CD4-positive, alpha-beta memory T cell (primary cell): ENCODE data around the gene DNM2. TPM values are rescaled to one million over a fixed set of nuclear protein-coding genes. Genes with fewer than 3 reads are reported as not detected.
"Not testable (repeated sequence)": the region's sequence is repeated elsewhere in the genome, so short reads cannot be mapped to it uniquely, and the experiment has no call there.

Source experiments
- CTCF ChIA-PET: fragments of 350-600 bp; sonication (Branson Sonifier 250); formaldehyde crosslinking; loops from one replicate; lab custom pipeline; 2021; ENCODE audit warnings: inconsistent platforms; ENCODE audit not compliant: partially characterized antibody; lab: Charles Lee
- POLR2A ChIA-PET: fragments of 350-600 bp; sonication (Branson Sonifier 250); formaldehyde crosslinking; loops from one replicate; lab custom pipeline; 2021; ENCODE audit not compliant: partially characterized antibody; lab: Charles Lee
- DNase-seq, 5 donors: peaks; one replicate each; pipeline versions ENCODE4 v3.0.0 to v3.0.0-alpha.2; 2020 to 2022; ENCODE audit warnings: mixed read lengths in 1 of 5
- H3K27ac ChIP-seq: one replicate; pipeline ENCODE4 v1.7.0; 2013; ENCODE audit warnings: low read depth, low read length
- H3K27me3 ChIP-seq: 2 replicates; pipeline ENCODE4 v1.7.0; 2013; ENCODE audit warnings: mild to moderate bottlenecking, low read length, moderate library complexity; ENCODE audit not compliant: insufficient read depth
- H3K36me3 ChIP-seq: 2 replicates; pipeline ENCODE4 v1.7.0; 2013; ENCODE audit warnings: mild to moderate bottlenecking, low read length, moderate library complexity; ENCODE audit not compliant: insufficient read depth
- H3K4me1 ChIP-seq: 2 replicates; pipeline ENCODE4 v1.7.0; 2013; ENCODE audit warnings: mild to moderate bottlenecking, low read length, moderate library complexity; ENCODE audit not compliant: insufficient read depth
- H3K4me3 ChIP-seq, 2 donors: one replicate each; pipeline ENCODE4 v1.7.0; 2013; ENCODE audit warnings: low read length in 2 of 2, mild to moderate bottlenecking in 1 of 2
- H3K9me3 ChIP-seq, 2 donors: one replicate each; pipeline ENCODE4 v1.7.0; 2013; ENCODE audit warnings: low read length in 2 of 2, control low read depth in 1 of 2; ENCODE audit not compliant: control insufficient read depth in 1 of 2
- H3K27ac Mint-ChIP-seq, 7 donors: one replicate each; pipeline ENCODE4 v1.8.0; 2020 to 2021; ENCODE audit warnings: mixed read lengths in 7 of 7, mild to moderate bottlenecking in 6 of 7, inconsistent platforms in 3 of 7, moderate library complexity in 3 of 7
- H3K27me3 Mint-ChIP-seq, 2 donors: one replicate each; pipeline ENCODE4 v1.8.0; 2020 to 2021; ENCODE audit warnings: mixed read lengths in 2 of 2
- H3K36me3 Mint-ChIP-seq, 2 donors: one replicate each; pipeline ENCODE4 v1.8.0; 2020 to 2021; ENCODE audit warnings: mixed read lengths in 2 of 2, inconsistent platforms in 1 of 2, mild to moderate bottlenecking in 1 of 2
- H3K4me1 Mint-ChIP-seq, 4 donors: one replicate each; pipeline ENCODE4 v1.8.0; 2020 to 2021; ENCODE audit warnings: mixed read lengths in 4 of 4, mild to moderate bottlenecking in 1 of 4
- H3K4me3 Mint-ChIP-seq, 8 donors: one replicate each; pipeline ENCODE4 v1.8.0; 2020 to 2021; ENCODE audit warnings: mixed read lengths in 8 of 8, mild to moderate bottlenecking in 7 of 8, moderate library complexity in 6 of 8, inconsistent platforms in 3 of 8
- H3K9me3 Mint-ChIP-seq, 8 donors: one replicate each; pipeline ENCODE4 v1.8.0; 2020 to 2021; ENCODE audit warnings: mixed read lengths in 8 of 8, mild to moderate bottlenecking in 5 of 8, inconsistent platforms in 3 of 8, moderate library complexity in 1 of 8
- intact Hi-C: fragments of 100-400 bp; cut with micrococcal nuclease; formaldehyde crosslinking; loops from one replicate; pipeline ENCODE4 v1.15.1; 2023
- polyA plus RNA-seq, 2 donors: library from polyadenylated mRNA; unstranded; fragments of 300-500 nt; fragmentation: Illumina TruSeq; gene quantifications; one replicate each; pipeline ENCODE4 v1.2.3, GENCODE V29; 2021
- total RNA-seq, 2 experiments: library from RNA; stranded (reverse); gene quantifications; one replicate each; pipeline ENCODE4 v1.2.3, GENCODE V29; 2021

DNM2 gene
- total and polyA plus RNA-seq, 4 experiments from 2014 or later: 46.3 to 272 (median 174) TPM

DNA sequence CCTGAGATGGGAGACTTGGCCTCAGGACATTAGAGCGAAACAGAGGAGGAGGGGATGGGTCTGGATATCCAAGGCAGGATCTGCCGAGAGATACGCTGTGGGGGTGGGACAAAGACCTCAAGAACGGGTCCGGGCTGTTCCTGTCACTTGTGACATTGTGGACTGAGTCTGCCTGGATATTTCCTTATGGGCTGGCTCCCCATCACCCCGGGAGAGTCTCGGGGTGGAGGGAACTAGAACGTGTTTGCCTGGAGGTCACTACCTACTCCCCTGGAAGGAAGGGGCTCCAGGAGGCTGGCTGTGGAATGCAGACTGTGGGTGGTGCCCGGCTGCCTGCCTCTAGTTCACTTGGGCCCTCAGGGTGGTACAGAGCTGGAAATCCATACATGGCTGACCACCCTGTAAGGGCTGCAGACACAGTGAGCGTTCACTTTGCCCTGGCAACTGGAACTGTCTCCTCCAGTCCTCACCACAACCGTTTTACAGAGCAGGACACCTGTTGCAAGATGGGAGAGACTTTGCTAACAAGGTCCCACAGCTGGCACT lies 26.4 kb downstream of the DNM2 start:
- Mint-ChIP-seq H3K4me3 (no peak overlapping the region), H3K36me3 (peaks cover 4 to 6% of the 10 kb centered on the region in 2 donors), H3K27ac (peak overlapping the region in 4 of 7 donors; percentile 8 to 60 (median 50)), H3K4me1 (peaks cover 29 to 74% (median 50%) of the 10 kb centered on the region in 4 donors), H3K27me3 (no peaks in the 10 kb centered on the region), H3K9me3 (peaks cover 0 to 3% (median 0%) of the 10 kb centered on the region in 8 donors)
- Histone ChIP-seq H3K9me3 (no peaks in the 10 kb centered on the region), H3K4me3 (no peak overlapping the region), H3K36me3 (peaks cover 8% of the 10 kb centered on the region), H3K27me3 (no peaks in the 10 kb centered on the region), H3K27ac (no peak overlapping the region), H3K4me1 (peaks cover 63% of the 10 kb centered on the region)
- DNase-seq: peak in 1 of 5 donors; percentile 7
- ChIA-PET CTCF (no interaction called here), POLR2A (no interaction called here)
- intact Hi-C loops: no loop called here

- CTCF ChIA-PET: no interaction called here
- no peak overlapping the region for H3K4me3 Mint-ChIP-seq
- no peaks in the 10 kb centered on the region for H3K27me3 Mint-ChIP-seq
- POLR2A ChIA-PET: interaction anchor here (1.2 kb wide), 1 partner anchor 43 kb away, joined by 5 read pairs; the partner anchor contains the start of gene QTRT1
- no peaks in the 10 kb centered on the region for H3K9me3 ChIP-seq
- peaks cover 64% of the 10 kb centered on the region for H3K4me1 ChIP-seq
- no peaks in the 10 kb centered on the region for H3K27me3 ChIP-seq
- peak overlapping the region in 2 of 7 donors; percentile 53 to 80 for H3K27ac Mint-ChIP-seq
- peaks cover 8% of the 10 kb centered on the region for H3K36me3 ChIP-seq
- H3K36me3 Mint-ChIP-seq: peaks cover 2 to 4% of the 10 kb centered on the region in 2 donors
- intact Hi-C loops: no loop called here
- H3K27ac ChIP-seq: no peak overlapping the region
- H3K4me3 ChIP-seq: no peak overlapping the region
- DNase-seq: peak in 1 of 5 donors; percentile 7
- peaks cover 0 to 3% (median 0%) of the 10 kb centered on the region in 8 donors for H3K9me3 Mint-ChIP-seq
- H3K4me1 Mint-ChIP-seq: peaks cover 31 to 74% (median 53%) of the 10 kb centered on the region in 4 donors
Observed at GRCh38 chr19:10744801-10745293, 27.0 kb downstream of the DNM2 start.

DNA sequence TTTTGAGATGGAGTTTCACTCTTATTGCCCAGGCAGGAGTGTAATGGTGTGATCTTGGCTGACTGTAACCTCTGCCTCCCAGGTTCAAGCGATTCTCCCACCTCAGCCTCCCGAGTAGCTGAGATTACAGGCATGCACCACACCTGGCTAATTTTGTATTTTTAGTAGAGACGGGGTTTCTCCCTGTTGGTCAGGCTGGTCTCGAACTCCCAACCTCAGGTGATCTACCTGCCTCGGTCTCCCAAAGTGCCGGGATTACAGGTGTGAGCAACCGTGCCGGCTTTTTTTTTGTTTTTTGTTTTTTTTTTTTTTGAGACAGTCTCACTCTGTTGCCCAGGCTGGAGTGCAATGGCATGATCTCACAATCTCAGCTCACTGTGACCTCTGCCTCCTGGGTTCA lies 28.6 kb downstream of the DNM2 start:
- intact Hi-C loops, H3K4me3 ChIP-seq, POLR2A ChIA-PET, H3K36me3 ChIP-seq, H3K27ac ChIP-seq, H3K27me3 Mint-ChIP-seq, H3K9me3 Mint-ChIP-seq, H3K36me3 Mint-ChIP-seq, H3K9me3 ChIP-seq, DNase-seq, H3K27me3 ChIP-seq: not testable (repeated sequence)
- peak overlapping the region in 1 of 8 donors; percentile 20 for H3K4me3 Mint-ChIP-seq
- peak overlapping the region in 3 of 7 donors; percentile 10 to 65 (median 38) for H3K27ac Mint-ChIP-seq
- H3K4me1 ChIP-seq: peaks cover 76% of the 10 kb centered on the region
- CTCF ChIA-PET: interaction anchor here (1.2 to 1.3 kb wide), 2 partner anchors 13 to 118 kb away, joined by 3 to 4 read pairs; no protein-coding TSS in a partner anchor
- peaks cover 27 to 76% (median 54%) of the 10 kb centered on the region in 4 donors for H3K4me1 Mint-ChIP-seq

- ChIA-PET CTCF (interaction anchor here (1.3 kb wide), 1 partner anchor 117 kb away, joined by 4 read pairs; no protein-coding TSS in a partner anchor), POLR2A (no interaction called here)
- intact Hi-C loops: no loop called here
- DNase-seq: no peak
- Mint-ChIP-seq H3K4me3 (peak overlapping the region in 3 of 8 donors; percentile 30 to 46 (median 35)), H3K27ac (peak overlapping the region in 6 of 7 donors; percentile 43 to 89 (median 85)), H3K9me3 (no peaks in the 10 kb centered on the region), H3K36me3 (peaks cover 0 to 2% of the 10 kb centered on the region in 2 donors), H3K4me1 (peaks cover 31 to 78% (median 57%) of the 10 kb centered on the region in 4 donors), H3K27me3 (no peaks in the 10 kb centered on the region)
- Histone ChIP-seq H3K4me3 (no peak overlapping the region), H3K9me3 (no peaks in the 10 kb centered on the region), H3K4me1 (peaks cover 77% of the 10 kb centered on the region), H3K36me3 (peaks cover 8% of the 10 kb centered on the region), H3K27me3 (no peaks in the 10 kb centered on the region), H3K27ac (no peak overlapping the region)
Observed at GRCh38 chr19:10747271-10747670, 29.4 kb downstream of the DNM2 start.

DNA sequence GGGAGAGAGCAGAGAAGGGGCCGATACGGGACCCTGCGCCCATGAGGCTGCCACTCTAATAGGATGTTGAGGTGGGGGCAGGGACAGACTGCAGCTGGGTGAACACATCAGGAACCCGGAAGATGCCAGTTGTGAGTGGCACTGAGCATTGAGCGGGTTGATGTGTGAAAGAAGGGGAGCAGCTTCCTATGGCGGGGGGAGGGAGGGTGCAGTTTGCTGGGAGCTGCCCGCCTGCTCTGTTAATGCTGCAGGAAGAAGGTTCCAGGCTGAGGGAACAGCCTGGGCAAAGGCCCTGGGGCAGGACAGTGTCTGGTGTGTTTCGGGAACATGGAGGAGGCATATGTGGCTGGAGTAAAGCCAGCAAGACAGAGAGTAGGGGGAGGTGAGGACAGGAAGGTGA lies 29.8 kb downstream of the DNM2 start:
- no peaks in the 10 kb centered on the region for H3K27me3 Mint-ChIP-seq
- H3K36me3 ChIP-seq: peaks cover 8% of the 10 kb centered on the region
- no peaks in the 10 kb centered on the region for H3K9me3 Mint-ChIP-seq
- DNase-seq: peak in 1 of 5 donors; percentile 22
- ChIA-PET POLR2A (no interaction called here), CTCF (interaction anchor here (1.3 kb wide), 1 partner anchor 117 kb away, joined by 4 read pairs; no protein-coding TSS in a partner anchor)
- no peak overlapping the region for H3K4me3 ChIP-seq
- peaks cover 0 to 2% of the 10 kb centered on the region in 2 donors for H3K36me3 Mint-ChIP-seq
- peaks cover 77% of the 10 kb centered on the region for H3K4me1 ChIP-seq
- H3K27ac Mint-ChIP-seq: peak overlapping the region; percentile 1 to 89 (median 84)
- H3K9me3 ChIP-seq: no peaks in the 10 kb centered on the region
- intact Hi-C loops: no loop called here
- peaks cover 28 to 78% (median 57%) of the 10 kb centered on the region in 4 donors for H3K4me1 Mint-ChIP-seq
- H3K4me3 Mint-ChIP-seq: peak overlapping the region in 5 of 8 donors; percentile 23 to 57 (median 35)
- no peaks in the 10 kb centered on the region for H3K27me3 ChIP-seq
- no peak overlapping the region for H3K27ac ChIP-seq

DNA sequence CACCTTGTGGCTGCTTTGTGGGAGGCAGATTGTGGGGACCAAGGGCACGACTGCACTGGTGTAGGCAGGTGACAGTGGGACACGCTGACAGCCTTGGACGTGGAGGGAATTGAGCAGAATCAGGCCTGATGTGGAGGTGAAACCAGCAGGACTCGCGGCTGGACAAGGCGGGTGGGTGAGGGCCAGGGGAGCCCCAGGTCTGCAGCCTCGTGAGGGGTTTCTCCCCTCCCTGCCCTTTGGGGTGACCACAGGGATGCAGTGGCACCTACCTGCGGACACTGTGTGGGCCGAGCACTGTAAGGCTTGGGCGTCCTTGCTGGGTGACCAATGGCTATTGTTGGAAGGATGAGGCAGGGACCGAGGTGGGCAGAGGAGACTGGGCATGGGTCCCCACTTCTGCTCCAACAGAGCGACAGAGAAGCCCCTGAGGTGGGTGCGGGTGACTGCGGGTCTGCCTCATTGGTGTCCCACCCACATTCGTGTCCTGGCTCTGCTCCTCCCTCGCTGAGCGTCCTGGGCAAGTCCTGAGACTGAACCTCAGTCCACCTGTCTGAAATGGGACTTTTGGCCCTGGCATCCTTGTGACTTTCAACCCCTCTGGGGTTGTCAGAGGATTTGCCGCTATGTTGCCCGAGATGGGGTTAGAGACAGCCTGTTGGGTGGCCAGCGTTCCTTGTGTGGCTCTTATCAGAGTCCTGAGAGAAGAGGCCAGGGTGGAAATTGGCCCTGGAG lies 30.5 kb downstream of the DNM2 start:
- ChIA-PET CTCF (no interaction called here), POLR2A (no interaction called here)
- Mint-ChIP-seq H3K4me3 (peak overlapping the region in 1 of 8 donors; percentile 53), H3K9me3 (no peaks in the 10 kb centered on the region), H3K4me1 (peaks cover 30 to 84% (median 59%) of the 10 kb centered on the region in 4 donors), H3K27me3 (no peaks in the 10 kb centered on the region), H3K27ac (peak overlapping the region; percentile 43 to 89 (median 84)), H3K36me3 (peaks cover 0 to 2% of the 10 kb centered on the region in 2 donors)
- peaks cover 8% of the 10 kb centered on the region for H3K36me3 ChIP-seq
- H3K27me3 ChIP-seq: no peaks in the 10 kb centered on the region
- no peaks in the 10 kb centered on the region for H3K9me3 ChIP-seq
- DNase-seq: no peak
- intact Hi-C loops: no loop called here
- H3K4me3 ChIP-seq: no peak overlapping the region
- H3K27ac ChIP-seq: no peak overlapping the region
- peaks cover 75% of the 10 kb centered on the region for H3K4me1 ChIP-seq

DNA sequence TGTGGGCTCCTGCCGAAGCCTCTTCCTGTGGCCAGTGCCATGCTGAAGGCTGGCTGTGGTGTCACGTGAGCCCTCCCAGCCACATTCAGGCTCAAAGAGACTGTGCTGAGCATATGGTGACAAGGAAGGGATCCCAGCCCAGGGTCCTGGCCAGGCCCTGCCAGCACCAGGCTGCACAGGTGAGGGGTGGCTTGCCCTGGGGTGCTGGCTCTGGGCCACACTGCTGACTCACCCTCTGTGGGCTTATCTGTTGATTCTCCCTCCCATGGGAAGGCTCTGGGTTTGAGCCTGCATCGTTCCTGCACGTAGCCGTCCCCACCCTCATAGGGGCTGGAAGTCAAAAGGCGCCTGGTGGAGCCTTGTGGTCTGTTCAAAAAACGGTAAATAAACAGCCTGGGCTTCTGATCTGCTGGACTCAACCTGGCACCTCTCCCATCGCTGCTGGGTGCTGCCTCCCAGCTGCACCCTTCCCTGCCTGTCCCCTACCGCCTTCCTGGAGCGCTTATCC lies 31.1 kb downstream of the DNM2 start:
- Mint-ChIP-seq H3K27ac (peak overlapping the region; percentile 52 to 85 (median 70)), H3K4me1 (peaks cover 30 to 90% (median 60%) of the 10 kb centered on the region in 4 donors), H3K4me3 (peak overlapping the region in 1 of 8 donors; percentile 25), H3K36me3 (peaks cover 0 to 2% of the 10 kb centered on the region in 2 donors), H3K9me3 (no peaks in the 10 kb centered on the region), H3K27me3 (no peaks in the 10 kb centered on the region)
- ChIA-PET CTCF (no interaction called here), POLR2A (no interaction called here)
- Histone ChIP-seq H3K36me3 (peaks cover 8% of the 10 kb centered on the region), H3K4me3 (no peak overlapping the region), H3K9me3 (no peaks in the 10 kb centered on the region), H3K27ac (peak overlapping the region; percentile 5), H3K27me3 (no peaks in the 10 kb centered on the region), H3K4me1 (peaks cover 76% of the 10 kb centered on the region)
- intact Hi-C loops: no loop called here
- no peak for DNase-seq
